GM13977 (cell line): ENCODE data around the gene ZNF341.
"Not testable (repeated sequence)": the region's sequence is repeated elsewhere in the genome, so short reads cannot be mapped to it uniquely, and the experiment has no call there.

Source experiments
- DNase-seq: peaks from one replicate; pipeline ENCODE4 v3.0.0; 2012; ENCODE audit warnings: low spot score
- in situ Hi-C: fragments of 300-500 bp; cut with MboI; formaldehyde crosslinking; loops from one replicate; pipeline ENCODE4 v1.12.0; 2022; ENCODE audit warnings: low sequenced_read_pairs, low pct_unique_long_range_greater_than_20kb, mixed read lengths, inconsistent platforms; ENCODE audit not compliant: unreplicated experiment
- TF ChIP-seq, protein P1 (sequence below): IDR thresholded peaks from 2 replicates; pipeline ENCODE4 v1.5.1; 2012; ENCODE audit warnings: mild to moderate bottlenecking, control low read depth; ENCODE audit not compliant: insufficient read depth; ENCODE audit errors: extremely low read depth, missing control alignments

Gene ZNF341

GRCh38 chr20:33693741-33694638 lies 37.8 kb upstream of the ZNF341 start:
- no peak for DNase-seq
- in situ Hi-C loops = no loop called here

GRCh38 chr20:33694639-33695012 lies 37.2 kb upstream of the ZNF341 start:
- TF ChIP-seq, protein P1, sequence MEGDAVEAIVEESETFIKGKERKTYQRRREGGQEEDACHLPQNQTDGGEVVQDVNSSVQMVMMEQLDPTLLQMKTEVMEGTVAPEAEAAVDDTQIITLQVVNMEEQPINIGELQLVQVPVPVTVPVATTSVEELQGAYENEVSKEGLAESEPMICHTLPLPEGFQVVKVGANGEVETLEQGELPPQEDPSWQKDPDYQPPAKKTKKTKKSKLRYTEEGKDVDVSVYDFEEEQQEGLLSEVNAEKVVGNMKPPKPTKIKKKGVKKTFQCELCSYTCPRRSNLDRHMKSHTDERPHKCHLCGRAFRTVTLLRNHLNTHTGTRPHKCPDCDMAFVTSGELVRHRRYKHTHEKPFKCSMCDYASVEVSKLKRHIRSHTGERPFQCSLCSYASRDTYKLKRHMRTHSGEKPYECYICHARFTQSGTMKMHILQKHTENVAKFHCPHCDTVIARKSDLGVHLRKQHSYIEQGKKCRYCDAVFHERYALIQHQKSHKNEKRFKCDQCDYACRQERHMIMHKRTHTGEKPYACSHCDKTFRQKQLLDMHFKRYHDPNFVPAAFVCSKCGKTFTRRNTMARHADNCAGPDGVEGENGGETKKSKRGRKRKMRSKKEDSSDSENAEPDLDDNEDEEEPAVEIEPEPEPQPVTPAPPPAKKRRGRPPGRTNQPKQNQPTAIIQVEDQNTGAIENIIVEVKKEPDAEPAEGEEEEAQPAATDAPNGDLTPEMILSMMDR = no peak
- in situ Hi-C loops = no loop called here
- DNase-seq = no peak

More at GRCh38 chr20:33693741-33694638, 37.8 kb upstream of the ZNF341 start:
- TF ChIP-seq, protein P1 = no peak

DNA sequence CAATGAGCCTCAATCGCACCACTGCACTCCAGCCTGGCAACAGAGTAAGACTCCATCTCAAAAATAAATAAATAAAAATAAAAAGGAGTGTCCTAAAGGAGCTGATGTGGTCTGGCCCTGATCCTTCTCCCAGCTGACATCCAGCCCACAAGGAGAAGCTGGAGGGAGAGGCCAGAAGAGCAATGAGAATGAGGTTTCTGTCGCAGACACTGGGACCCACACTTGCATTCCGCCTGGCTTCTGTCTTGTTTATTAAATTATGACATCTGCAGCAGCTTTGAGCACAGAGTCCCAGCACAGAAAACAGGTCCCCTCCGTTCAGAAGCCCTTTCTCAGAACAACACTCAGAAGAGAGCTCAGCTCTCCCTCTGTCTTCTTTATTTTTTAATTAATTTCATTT lies 35.3 kb upstream of the ZNF341 start:
- TF ChIP-seq, protein P1 = no peak
- in situ Hi-C loops = no loop called here
- DNase-seq = no peak

DNA sequence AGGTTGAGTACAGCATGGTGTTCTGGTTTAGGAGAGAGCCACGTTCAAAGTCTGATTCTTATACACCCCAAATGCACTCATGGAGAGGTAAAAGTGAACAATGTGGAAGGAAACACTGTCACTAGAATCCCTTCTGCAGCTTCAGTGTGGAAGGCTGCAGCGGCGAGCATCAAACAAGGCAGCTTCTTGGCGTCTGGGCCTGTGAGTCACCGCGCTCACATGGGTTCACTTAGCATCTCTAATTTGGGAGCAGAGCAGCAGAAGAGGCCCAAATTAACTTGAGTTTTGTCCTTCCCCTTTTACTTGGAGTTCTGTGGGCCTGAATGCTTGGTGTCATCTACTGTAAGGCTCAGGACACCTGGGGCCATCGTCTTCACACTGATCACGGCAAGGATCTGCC lies 34.7 kb upstream of the ZNF341 start:
- DNase-seq = no peak
- TF ChIP-seq, protein P1 = no peak
- in situ Hi-C loops = no loop called here

DNA sequence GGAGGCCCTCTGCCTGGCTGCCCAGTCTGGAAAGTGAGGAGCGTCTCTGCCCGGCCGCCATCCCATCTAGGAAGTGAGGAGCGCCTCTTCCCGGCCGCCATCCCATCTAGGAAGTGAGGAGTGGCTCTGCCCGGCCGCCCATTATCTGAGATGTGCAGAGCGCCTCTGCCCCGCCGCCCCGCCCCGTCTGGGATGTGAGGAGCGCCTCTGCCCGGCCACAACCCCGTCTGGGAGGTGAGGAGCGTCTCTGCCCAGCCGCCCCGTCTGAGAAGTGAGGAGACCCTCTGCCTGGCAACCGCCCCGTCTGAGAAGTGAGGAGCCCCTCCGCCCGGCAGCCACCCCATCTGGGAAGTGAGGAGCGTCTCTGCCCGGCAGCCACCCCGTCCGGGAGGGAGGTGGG lies 32.8 kb upstream of the ZNF341 start:
- in situ Hi-C loops, DNase-seq: not testable (repeated sequence)

DNA sequence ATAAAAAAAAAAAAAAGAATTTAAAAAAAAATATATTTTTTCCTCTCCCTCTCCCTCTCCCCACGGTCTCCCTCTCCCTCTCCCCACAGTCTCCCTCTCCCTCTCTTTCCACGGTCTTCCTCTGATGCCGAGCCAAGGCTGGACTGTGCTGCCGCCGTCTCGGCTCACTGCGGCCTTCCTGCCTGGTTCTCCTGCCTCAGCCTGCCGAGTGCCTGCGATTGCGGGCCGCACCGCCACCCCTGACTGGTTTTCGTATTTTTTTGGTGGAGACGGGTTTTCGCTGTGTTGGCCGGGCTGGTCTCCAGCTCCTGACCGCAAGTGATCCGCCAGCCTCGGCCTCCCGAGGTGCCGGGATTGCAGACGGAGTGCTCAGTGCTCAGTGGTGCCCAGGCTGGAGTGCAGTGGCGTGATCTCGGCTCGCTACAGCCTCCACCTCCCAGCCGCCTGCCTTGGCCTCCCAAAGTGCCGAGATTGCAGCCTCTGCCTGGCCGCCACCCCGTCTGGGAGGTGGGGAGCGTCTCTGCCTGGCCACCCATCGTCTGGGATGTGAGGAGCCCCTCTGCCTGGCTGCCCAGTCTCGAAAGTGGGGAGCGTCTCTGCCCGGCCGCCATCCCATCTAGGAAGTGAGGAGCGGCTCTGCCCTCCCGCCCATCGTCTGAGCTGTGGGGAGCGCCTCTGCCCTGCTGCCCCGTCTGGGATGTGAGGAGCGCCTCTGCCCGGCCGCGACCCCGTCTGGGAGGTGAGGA lies 30.9 kb upstream of the ZNF341 start:
- DNase-seq, in situ Hi-C loops: not testable (repeated sequence)

DNA sequence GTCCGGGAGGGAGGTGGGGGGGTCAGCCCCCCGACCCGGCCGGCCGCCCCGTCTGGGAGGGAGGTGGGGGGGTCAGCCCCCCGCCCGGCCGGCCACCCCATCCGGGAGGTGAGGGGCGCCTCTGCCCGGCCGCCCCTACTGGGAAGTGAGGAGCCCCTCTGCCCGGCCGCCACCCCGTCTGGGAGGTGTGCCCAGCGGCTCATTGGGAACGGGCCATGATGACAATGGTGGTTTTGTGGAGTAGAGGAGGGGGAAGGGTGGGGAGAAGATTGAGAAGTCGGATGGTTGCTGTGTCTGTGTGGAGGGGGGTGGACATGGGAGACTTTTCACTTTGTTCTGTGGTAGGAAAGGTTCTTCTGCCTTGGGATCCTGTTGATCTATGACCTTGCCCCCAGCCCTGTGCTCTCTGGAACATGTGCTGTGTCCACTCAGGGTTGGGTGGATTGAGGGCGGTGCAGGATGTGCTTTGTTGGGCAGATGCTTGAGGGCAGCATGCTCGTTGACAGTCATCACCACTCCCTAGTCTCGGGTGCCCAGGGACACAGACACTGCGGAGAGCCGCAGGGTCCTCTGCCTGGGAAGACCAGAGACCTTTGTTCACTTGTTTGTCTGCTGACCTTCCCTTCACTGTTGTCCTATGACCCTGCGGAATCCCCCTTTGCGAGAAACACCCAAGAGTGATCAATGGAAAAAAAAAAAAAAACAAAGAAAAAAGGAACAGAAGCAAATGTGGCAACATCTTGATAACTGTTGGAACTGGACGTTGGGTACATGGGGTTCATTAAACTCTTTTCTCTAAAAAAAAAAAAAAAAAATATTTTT lies 30.0 kb upstream of the ZNF341 start:
- in situ Hi-C loops = no loop called here
- TF ChIP-seq, protein P1 = no peak
- no peak for DNase-seq
